ENCODE results near the gene ZFYVE28.

DNA sequence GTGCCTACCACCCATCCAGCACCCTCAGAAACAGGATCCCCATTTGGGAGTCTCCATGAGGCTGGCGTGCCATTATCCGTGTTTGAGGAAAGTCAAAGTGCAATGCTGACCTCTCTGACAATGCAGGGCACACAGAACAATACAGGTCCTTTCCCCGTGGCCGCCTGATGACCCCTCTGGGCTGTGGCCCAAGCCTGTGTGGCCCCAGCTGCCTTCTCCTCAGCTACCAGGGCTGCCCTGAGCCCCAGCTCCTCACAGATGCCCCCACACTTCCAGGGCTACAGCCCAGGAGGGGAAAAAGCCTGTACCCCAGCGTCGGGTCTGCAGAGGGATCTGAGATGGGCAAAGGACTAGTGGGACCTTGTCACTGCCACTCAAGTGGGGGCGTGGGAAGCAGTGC is 15.5 kb downstream of the ZFYVE28 start:
- TF ChIP-seq, protein P1, sequence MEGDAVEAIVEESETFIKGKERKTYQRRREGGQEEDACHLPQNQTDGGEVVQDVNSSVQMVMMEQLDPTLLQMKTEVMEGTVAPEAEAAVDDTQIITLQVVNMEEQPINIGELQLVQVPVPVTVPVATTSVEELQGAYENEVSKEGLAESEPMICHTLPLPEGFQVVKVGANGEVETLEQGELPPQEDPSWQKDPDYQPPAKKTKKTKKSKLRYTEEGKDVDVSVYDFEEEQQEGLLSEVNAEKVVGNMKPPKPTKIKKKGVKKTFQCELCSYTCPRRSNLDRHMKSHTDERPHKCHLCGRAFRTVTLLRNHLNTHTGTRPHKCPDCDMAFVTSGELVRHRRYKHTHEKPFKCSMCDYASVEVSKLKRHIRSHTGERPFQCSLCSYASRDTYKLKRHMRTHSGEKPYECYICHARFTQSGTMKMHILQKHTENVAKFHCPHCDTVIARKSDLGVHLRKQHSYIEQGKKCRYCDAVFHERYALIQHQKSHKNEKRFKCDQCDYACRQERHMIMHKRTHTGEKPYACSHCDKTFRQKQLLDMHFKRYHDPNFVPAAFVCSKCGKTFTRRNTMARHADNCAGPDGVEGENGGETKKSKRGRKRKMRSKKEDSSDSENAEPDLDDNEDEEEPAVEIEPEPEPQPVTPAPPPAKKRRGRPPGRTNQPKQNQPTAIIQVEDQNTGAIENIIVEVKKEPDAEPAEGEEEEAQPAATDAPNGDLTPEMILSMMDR (IDR thresholded peaks at IDR 0.05) = no peak
- no peak for TF ChIP-seq EP300 (IDR thresholded peaks at IDR 0.05)

Measured in stomach (tissue), 4 donors.